Suprapubic skin (tissue), 4 donors: ENCODE results near the gene MARCKSL1. TPM values are rescaled to one million over a fixed set of nuclear protein-coding genes. Genes with fewer than 3 reads are reported as not detected.
"Not testable (repeated sequence)": the region's sequence is repeated elsewhere in the genome, so short reads cannot be mapped to it uniquely, and the experiment has no call there.

Source experiments
- DNase-seq, 2 donors: peaks; one replicate each; pipeline ENCODE4 v3.0.0-alpha.2; 2019; ENCODE audit warnings: low spot score in 2 of 2
- H3K27ac ChIP-seq: fragments of 200-600 bp; sonication (generic); one replicate; pipeline ENCODE4 v1.5.1; 2019
- H3K27me3 ChIP-seq: fragments of 200-600 bp; sonication (generic); one replicate; pipeline ENCODE4 v1.5.1; 2019
- H3K36me3 ChIP-seq: fragments of 200-600 bp; sonication (generic); one replicate; pipeline ENCODE4 v1.5.1; 2019
- H3K4me1 ChIP-seq: fragments of 200-600 bp; sonication (generic); one replicate; pipeline ENCODE4 v1.5.1; 2019
- H3K4me3 ChIP-seq: fragments of 200-600 bp; sonication (generic); one replicate; pipeline ENCODE4 v1.5.1; 2019; ENCODE audit warnings: mild to moderate bottlenecking
- H3K9me3 ChIP-seq: fragments of 200-600 bp; sonication (generic); one replicate; pipeline ENCODE4 v1.5.1; 2019
- CTCF ChIP-seq, 2 donors: fragments of 200-600 bp in 1 of 2; fragments of 450-650 bp in 1 of 2; sonication (generic) in 1 of 2; IDR thresholded peaks; one replicate each; pipeline ENCODE4 v1.5.1; 2016 to 2019; ENCODE audit warnings: antibody characterized with exemption in 2 of 2, mild to moderate bottlenecking in 1 of 2, moderate library complexity in 1 of 2
- EP300 ChIP-seq: sonication (generic); formaldehyde crosslinking; IDR thresholded peaks from one replicate; pipeline ENCODE4 v1.6.1; 2017; ENCODE audit warnings: antibody characterized with exemption
- POLR2A ChIP-seq, 2 donors: fragments of 450-650 bp; IDR thresholded peaks; one replicate each; pipeline ENCODE4 v1.6.1; 2017; ENCODE audit warnings: antibody characterized with exemption in 2 of 2, mild to moderate bottlenecking in 2 of 2, moderate library complexity in 2 of 2
- POLR2AphosphoS5 ChIP-seq, 3 donors: sonication (generic); formaldehyde crosslinking; IDR thresholded peaks; one replicate each; pipeline ENCODE4 v1.6.1; 2017; ENCODE audit warnings: antibody characterized with exemption in 3 of 3
- WGBS: methylation state at CpG from one replicate; pipeline ENCODE4 v1.1.5; 2018; 5-methylcytosine and 5-hydroxymethylcytosine counted together
- total RNA-seq, 4 donors: library from RNA; depleted of rRNA; stranded (reverse); fragments of >200 nt; gene quantifications; one replicate each; pipeline ENCODE4 v1.1.0, GENCODE V29; 2016

MARCKSL1 gene
- total RNA-seq, 4 donors from 2014 or later, result 12.8 to 25.1 (median 19.3) TPM

DNA sequence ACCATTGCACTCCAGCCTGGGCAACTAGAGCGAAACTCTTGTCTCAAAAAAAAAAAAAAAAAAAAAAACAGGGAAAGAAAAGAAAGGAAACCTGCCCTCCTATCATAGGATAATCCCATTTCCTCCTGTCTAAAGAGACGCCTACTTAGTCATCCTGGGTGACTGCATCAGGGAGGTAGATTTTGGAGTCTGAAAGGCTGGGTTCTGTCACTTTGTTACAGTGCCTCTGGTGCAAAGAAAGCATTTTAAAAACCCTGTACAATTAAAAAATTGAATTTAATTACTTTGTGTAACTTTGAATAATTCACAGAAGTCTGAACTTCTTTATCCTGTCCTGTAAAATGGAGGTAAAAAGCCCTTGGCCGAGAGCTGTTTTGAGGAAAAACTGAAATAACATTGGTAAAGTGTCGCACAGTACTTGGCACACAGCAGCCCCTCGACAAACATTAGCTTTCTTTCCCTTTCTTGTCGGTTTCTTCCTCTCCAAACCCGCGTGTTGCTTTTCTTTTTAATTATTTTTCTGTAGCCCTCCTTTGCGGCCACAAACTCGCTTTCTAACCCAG, 44.8 kb downstream of the MARCKSL1 start:
- DNase-seq, result no peak
- Histone ChIP-seq H3K27ac (peak overlapping the region; percentile 89), H3K4me3 (peak overlapping the region; percentile 78), H3K27me3 (no peaks in the 10 kb centered on the region), H3K36me3 (no peaks in the 10 kb centered on the region), H3K9me3 (no peaks in the 10 kb centered on the region), H3K4me1 (peaks cover 17% of the 10 kb centered on the region)
- 47% methylated on average over 10 of the region's 10 CpGs for WGBS
- TF ChIP-seq POLR2AphosphoS5 (IDR thresholded peaks at IDR 0.05), result no peak
- TF ChIP-seq EP300, result no peak
- TF ChIP-seq POLR2A (IDR thresholded peaks at IDR 0.05), result no peak
- TF ChIP-seq CTCF (IDR thresholded peaks at IDR 0.05), result no peak

GRCh38 chr1:32289256-32289655, 46.8 kb downstream of the MARCKSL1 start:
- TF ChIP-seq POLR2AphosphoS5 (IDR thresholded peaks at IDR 0.05), result no peak
- no peak for TF ChIP-seq CTCF (IDR thresholded peaks at IDR 0.05)

GRCh38 chr1:32286763-32287162, 49.3 kb downstream of the MARCKSL1 start:
- TF ChIP-seq EP300 (no peak), POLR2AphosphoS5 (IDR thresholded peaks at IDR 0.05) (no peak), CTCF (IDR thresholded peaks at IDR 0.05) (no peak), POLR2A (IDR thresholded peaks at IDR 0.05) (no peak)
- WGBS, result 86% methylated on average over 4 of the region's 4 CpGs
- Histone ChIP-seq H3K9me3 (no peaks in the 10 kb centered on the region), H3K27ac (no peak overlapping the region), H3K4me3 (no peak overlapping the region), H3K36me3 (no peaks in the 10 kb centered on the region), H3K27me3 (no peaks in the 10 kb centered on the region), H3K4me1 (peaks cover 9% of the 10 kb centered on the region)
- no peak for DNase-seq

More at GRCh38 chr1:32289256-32289655, 46.8 kb downstream of the MARCKSL1 start:
- Histone ChIP-seq H3K27ac (no peak overlapping the region), H3K36me3 (no peaks in the 10 kb centered on the region), H3K4me1 (peaks cover 17% of the 10 kb centered on the region), H3K4me3 (no peak overlapping the region), H3K9me3 (no peaks in the 10 kb centered on the region), H3K27me3 (no peaks in the 10 kb centered on the region)
- DNase-seq, result no peak
- WGBS, result 81% methylated on average over 7 of the region's 7 CpGs

DNA sequence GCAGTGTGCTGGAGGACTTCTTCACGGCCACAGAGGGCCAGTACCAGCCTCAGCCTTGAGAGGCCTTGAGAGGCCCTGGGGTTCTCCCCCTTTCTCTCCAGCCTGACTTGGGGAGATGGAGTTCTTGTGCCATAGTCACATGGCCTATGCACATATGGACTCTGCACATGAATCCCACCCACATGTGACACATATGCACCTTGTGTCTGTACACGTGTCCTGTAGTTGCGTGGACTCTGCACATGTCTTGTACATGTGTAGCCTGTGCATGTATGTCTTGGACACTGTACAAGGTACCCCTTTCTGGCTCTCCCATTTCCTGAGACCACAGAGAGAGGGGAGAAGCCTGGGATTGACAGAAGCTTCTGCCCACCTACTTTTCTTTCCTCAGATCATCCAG, 50.4 kb downstream of the MARCKSL1 start:
- 88% methylated on average over 2 of the region's 3 CpGs for WGBS
- no peaks in the 10 kb centered on the region for H3K27me3 ChIP-seq
- no peak for DNase-seq
- H3K27ac ChIP-seq, result no peak overlapping the region
- H3K4me1 ChIP-seq, result peaks cover under 1% of the 10 kb centered on the region
- H3K9me3 ChIP-seq, result no peaks in the 10 kb centered on the region
- no peak for TF ChIP-seq CTCF (IDR thresholded peaks at IDR 0.05)
- TF ChIP-seq EP300, result no peak
- TF ChIP-seq POLR2A (IDR thresholded peaks at IDR 0.05), result no peak
- no peak for TF ChIP-seq POLR2AphosphoS5 (IDR thresholded peaks at IDR 0.05)
- no peak overlapping the region for H3K4me3 ChIP-seq
- no peaks in the 10 kb centered on the region for H3K36me3 ChIP-seq

- DNase-seq, H3K36me3 ChIP-seq, H3K9me3 ChIP-seq, H3K4me1 ChIP-seq, H3K4me3 ChIP-seq, H3K27me3 ChIP-seq, H3K27ac ChIP-seq: not testable (repeated sequence)
- WGBS, result 95% methylated on average over 8 of the region's 8 CpGs
These were observed 51.3 kb downstream of the MARCKSL1 start for GRCh38 chr1:32284777-32285176.

Other genes with a start within 250 kb of the MARCKSL1 start
- 10 to 100 TPM; 42.4 to 52.3 (median 46.5) TPM for gene KPNA6, start 228.2 kb downstream of the MARCKSL1 start, total RNA-seq
- 10 to 100 TPM; 50.0 to 72.0 (median 56.3) TPM for gene TXLNA, start 156.6 kb downstream of the MARCKSL1 start, total RNA-seq
- gene CCDC28B, start 135.6 kb downstream of the MARCKSL1 start, total RNA-seq, result 1 to 10 TPM in 3 of 4 donors, under 1 TPM in 1; 0.72 to 3.5 (median 2.0) TPM
- gene IQCC, start 130.6 kb downstream of the MARCKSL1 start, total RNA-seq, result 1 to 10 TPM; 1.7 to 4.4 (median 3.7) TPM
- gene DCDC2B, start 127.1 kb downstream of the MARCKSL1 start, total RNA-seq, result not detected
- 10 to 100 TPM in 2 of 4 donors, 1 to 10 TPM in 2; 7.7 to 18.7 (median 12.6) TPM for gene TMEM234, start 113.9 kb downstream of the MARCKSL1 start, total RNA-seq
- 100 to 1,000 TPM in 3 of 4 donors, 10 to 100 TPM in 1; 98.8 to 211 (median 178) TPM for gene EIF3I, start 113.8 kb downstream of the MARCKSL1 start, total RNA-seq
- gene FAM167B, start 89.0 kb downstream of the MARCKSL1 start, total RNA-seq, result 1 to 10 TPM in 2 of 4 donors, not detected in 2; 1.5 TPM
- 1 to 10 TPM in 2 of 4 donors, under 1 TPM in 2; 0.26 to 3.9 (median 1.4) TPM for gene LCK, start 85.0 kb downstream of the MARCKSL1 start, total RNA-seq
- 10 to 100 TPM; 34.4 to 52.9 (median 40.2) TPM for gene HDAC1, start 44.1 kb downstream of the MARCKSL1 start, total RNA-seq
- 10 to 100 TPM in 3 of 4 donors, 1 to 10 TPM in 1; 4.4 to 41.8 (median 16.3) TPM for gene FAM229A, start 26.3 kb upstream of the MARCKSL1 start, total RNA-seq
- 1 to 10 TPM in 2 of 4 donors, under 1 TPM in 1, not detected in 1; 0.86 to 2.7 (median 1.3) TPM for gene TSSK3, start 26.3 kb upstream of the MARCKSL1 start, total RNA-seq
- 100 to 1,000 TPM in 3 of 4 donors, 10 to 100 TPM in 1; 96.0 to 140 (median 120) TPM for gene BSDC1, start 58.2 kb upstream of the MARCKSL1 start, total RNA-seq
- under 1 TPM in 1 of 4 donors, not detected in 3; 0.08 TPM for gene ZBTB8B, start 128.8 kb upstream of the MARCKSL1 start, total RNA-seq
- 1 to 10 TPM; 2.3 to 3.4 (median 3.1) TPM for gene ZBTB8A, start 203.2 kb upstream of the MARCKSL1 start, total RNA-seq